HG03521 (cell line): ENCODE results near the gene UBE2L6.

Source experiments
- ATAC-seq: cut with Tn5 transposase; IDR thresholded peaks from one replicate; pipeline ENCODE4 v1.9.1; 2021; ENCODE audit warnings: mild to moderate bottlenecking, moderate library complexity; ENCODE audit not compliant: unreplicated experiment

UBE2L6 gene

DNA sequence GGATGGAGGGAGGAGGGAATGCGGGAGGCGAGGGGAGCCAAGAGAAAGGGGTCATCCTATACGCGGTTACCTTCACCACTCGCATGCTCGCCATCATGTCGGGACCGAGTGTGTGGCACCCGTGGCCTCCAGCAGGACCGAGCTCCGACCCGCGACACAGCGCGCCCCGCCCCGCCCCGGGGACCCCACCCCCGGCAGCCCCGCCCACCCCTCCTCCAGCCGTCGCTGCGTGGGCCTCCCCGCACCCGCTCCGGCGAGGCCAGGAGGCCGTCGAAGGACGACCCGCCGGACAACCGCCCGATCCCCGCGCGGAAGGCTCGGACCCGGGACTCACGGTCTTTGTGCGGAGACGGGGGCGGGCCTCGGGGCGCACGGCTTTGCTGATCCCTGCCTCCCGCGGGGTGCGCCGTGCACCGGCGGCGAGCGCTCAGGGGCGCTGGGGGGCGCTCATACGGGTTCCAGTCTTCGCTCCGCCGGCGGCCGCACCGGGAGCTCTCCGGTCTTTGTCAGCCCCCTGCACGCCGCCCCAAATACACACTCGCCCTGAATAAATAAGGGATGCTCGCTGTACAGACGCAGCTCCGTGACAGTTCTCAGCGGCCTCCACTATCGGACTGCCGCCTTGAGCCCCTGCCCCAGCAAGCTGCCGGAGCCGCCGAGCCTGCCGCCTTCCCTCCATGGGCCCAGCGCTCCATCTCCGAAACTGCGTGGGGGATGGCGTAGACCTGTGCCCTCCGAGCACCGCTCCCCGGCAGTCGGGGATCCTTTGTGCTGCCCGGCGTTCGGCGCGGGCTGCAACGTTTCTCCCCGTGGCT, at the start of gene UBE2L6:
Gene UBE2L6, minus strand, starts transcription at position 158 of the 815 bp plus-strand sequence. Its CDS starts 61 bp downstream, at position 97.
- peak; percentile 56 for ATAC-seq

DNA sequence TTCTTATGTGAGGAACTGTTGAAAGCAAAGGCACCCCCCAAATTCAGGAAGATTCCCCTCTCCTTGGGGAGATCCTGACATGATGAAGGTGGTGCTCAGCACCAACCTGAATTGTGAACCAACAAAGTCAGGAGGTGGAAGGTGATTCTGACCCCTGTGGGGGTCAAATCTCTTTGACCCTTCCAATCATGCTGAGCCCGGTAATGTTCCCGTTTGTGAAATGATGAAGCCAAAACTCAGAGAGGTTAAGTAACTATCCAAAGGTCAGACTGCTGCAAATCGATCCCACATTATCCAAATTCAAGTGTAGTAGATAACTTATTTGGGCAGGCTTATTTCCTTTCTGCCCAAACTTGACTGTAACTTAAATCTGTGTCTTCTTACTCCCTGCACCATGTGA, 49.1 kb upstream of the UBE2L6 start:
- no peak for ATAC-seq

DNA sequence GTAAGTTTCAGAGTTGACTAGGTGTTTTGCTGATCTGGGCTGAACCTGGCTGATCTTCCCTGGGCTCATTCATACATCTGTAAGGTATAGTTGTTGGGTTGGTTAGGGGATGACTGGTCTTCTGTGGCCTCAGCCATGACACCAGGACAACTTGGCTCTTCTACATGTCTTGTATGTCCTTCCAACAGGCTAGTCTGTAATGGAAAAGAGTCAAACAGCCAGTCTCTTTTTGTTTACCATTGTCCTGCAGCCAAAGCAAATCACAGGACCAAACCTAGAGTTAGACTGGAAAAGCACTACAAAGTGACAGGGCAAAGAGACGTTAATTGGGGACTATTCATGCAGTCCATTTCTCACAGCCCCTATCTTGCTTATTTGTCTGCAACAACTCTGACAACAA, 47.8 kb upstream of the UBE2L6 start:
- ATAC-seq: no peak

DNA sequence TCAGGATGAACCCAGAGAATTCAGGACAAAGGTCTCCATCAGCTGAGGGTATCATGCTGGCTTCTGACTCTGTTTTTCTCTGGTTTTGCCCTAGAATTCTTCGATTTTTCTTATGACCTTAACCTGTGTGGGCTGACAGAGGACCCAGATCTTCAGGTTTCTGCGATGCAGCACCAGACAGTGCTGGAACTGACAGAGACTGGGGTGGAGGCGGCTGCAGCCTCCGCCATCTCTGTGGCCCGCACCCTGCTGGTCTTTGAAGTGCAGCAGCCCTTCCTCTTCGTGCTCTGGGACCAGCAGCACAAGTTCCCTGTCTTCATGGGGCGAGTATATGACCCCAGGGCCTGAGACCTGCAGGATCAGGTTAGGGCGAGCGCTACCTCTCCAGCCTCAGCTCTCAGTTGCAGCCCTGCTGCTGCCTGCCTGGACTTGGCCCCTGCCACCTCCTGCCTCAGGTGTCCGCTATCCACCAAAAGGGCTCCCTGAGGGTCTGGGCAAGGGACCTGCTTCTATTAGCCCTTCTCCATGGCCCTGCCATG, 46.8 kb upstream of the UBE2L6 start:
- no peak for ATAC-seq

DNA sequence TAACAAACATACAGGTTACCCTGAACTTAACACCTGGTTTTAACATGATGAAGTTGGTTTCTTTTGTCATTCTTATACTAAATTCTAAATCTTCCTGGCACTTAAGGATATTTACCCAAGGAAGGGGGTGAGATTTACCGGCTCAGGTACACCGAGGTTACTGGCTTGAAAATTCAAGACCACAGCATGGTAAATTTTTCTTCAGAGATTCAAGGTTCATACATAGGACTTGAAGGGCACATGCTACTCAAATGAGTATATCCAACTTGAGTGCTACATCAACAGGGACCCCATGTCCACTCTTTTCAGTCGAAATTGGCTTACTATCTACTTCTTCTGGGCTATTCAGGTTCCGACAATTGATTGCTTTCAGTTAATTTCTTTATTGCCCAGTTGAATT, 42.7 kb upstream of the UBE2L6 start:
- no peak for ATAC-seq

DNA sequence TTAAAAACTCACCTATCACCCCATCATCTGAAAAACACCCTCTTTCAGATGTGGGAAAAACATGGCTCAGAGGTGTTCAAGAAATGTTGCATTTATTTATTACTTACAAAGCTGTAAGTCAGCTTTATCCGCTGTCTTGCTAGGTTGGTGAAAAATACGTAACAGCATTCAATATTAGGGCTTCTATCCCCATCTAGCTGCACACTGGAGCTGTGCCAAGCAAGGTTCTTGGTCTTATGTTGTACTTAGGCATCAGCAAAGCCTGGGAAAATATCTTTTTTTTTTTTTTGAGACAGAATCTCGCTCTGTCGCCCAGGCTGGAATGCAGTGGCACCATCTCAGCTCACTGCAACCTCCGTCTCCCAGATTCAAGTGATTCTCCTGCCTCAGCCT, 37.6 kb upstream of the UBE2L6 start:
- no peak for ATAC-seq

DNA sequence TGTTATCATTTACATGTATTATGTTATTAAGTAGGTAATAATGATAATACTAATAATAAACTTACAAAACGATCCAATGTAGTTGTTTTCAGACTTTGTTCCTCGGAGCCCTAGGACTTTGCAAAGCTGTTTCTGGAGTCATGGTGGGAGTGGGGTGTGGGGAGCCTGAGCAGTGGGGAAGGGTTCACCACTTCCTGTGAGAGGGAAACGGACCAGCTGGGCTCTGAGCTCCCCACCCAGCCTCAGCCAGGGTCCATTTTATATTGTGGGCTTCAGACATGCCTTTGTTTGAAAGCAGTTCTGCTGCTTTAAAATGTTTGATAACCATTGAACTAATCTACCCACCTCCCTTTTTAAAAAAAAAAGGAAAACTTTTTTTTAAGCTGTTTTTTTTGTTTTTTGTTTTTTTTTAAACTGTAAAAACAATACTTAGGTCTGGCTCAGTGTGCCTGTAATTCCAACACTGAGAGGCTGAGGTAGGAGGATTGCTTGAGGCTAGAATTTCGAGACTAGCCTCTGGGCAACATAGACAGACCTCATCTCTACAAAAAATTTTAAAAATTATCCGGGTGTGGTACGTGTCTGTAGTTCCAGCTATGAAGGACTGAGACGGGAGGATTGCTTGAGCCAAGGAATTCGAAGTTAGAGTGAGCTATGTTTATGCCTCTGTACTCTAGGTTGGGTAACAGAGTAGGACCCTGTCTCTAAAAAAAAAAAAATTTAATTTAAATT, 37.0 kb upstream of the UBE2L6 start:
- no peak for ATAC-seq

DNA sequence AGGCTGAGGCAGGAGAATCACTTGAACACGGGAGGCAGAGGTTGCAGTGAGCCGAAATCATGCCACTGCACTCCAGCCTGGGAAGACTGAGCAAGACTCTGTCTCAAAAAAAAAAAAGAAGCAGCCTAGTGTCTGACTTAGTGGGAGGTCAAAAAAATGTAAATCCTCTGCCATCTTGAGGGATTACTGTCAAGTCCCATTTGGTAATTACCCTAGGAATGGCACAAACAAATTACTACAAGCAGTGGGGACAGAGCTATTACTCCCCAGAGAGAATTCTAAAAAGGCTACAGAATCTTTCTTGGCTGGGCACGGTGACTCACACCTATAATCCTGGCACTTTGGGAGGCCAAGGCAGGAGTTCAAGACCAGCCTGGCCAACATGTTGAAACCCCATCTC, 33.8 kb upstream of the UBE2L6 start:
- no peak for ATAC-seq

DNA sequence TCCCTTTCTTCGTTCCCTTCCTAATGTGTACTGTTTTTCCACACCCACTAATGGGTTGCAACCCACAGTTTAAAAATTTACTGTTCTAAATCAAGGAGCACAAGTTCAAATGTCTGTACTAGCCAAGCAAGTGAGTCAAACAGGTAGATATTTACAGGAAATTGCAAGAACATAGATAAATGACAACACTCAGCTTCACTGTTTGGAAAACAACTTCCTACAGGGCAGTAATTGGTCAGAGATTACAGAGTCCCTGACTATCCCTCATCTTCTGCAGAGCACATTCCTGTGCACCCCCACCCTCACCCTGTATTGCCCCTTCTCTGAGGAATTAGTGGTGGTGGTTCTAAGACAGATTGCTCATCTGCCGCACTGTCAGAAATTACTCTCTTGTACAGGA, 31.9 kb upstream of the UBE2L6 start:
- ATAC-seq: no peak

DNA sequence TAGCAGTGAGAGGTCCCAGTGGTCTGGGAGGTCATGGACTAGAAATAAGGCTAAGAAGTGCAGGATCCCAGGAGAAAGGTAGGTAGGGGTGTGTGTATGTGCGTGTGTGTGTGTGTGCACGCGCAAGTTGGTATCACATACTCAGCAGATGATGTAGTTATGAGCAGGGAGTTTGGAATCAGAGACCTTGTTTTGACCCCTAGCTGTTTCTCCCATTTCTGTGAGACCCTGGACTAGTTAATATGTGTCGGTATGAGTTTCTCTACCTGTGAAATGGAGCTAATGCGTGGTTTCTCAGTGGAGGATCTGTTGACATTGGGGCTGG, 31.3 kb upstream of the UBE2L6 start:
- ATAC-seq: no peak

DNA sequence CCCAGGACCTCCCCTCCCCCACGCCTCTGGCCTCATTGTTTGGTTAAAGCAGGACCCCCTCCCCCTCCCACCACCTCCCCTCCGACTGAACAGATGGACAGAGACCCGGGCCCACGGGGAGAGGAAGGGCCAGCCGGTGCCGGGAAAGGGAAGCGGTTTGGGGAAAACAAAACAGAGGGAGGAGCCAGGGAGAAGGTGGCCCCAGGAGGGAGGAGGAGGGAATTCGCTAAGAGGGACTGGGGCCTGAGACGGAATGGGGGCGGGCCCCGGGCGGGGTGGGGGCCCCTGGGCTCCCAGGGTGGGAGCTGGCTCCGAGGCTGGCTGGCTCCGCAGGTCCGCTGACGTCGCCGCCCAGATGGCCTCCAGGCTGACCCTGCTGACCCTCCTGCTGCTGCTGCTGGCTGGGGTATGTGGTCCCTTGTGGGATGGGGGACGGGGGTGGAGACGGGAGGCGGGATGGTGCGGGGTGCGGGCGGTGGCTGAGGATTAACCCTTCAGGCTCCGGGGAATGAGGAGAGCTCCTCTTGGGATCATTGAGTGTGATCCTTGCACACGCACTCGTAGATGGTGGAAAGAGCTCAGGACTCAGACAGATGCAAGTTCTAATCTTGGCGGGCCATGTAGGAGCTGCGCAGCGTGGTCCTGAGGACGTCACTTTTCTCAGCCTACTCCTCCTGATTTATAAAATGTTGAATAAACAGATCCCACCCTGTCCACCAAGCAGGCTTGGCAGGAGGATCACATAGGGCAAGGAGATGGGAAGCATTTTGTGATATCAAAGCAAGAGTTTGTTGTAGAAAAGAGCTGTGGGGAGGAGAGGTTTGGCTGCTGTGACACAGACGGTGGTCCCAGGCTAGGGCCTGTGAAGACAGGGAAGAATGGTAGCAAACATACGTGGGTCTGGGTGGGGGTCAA, 30.7 kb upstream of the UBE2L6 start:
- no peak for ATAC-seq

DNA sequence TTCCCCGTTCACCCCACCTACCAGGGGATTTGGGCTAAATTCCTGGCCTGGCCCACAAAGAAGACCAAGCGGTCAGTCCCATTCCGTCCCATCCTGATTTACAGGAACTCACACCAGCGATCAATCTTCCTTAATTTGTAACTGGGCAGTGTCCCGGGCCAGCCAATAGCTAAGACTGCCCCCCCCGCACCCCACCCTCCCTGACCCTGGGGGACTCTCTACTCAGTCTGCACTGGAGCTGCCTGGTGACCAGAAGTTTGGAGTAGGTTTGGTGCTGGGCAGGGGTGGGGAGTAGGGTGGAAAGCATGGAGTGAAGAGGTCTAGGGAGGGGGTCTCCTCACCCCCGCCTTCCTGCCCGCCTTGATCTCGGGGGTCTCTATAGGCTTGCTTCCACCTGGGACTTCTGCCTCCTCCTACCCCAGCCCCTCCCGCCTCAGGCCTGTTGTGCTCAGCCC, 30.0 kb upstream of the UBE2L6 start, which contains the start of gene SERPING1:
Gene SERPING1, plus strand, starts transcription at position 225 of the 455 bp plus-strand sequence. CDS start 586 bp downstream, outside the sequence.
- ATAC-seq: no peak

DNA sequence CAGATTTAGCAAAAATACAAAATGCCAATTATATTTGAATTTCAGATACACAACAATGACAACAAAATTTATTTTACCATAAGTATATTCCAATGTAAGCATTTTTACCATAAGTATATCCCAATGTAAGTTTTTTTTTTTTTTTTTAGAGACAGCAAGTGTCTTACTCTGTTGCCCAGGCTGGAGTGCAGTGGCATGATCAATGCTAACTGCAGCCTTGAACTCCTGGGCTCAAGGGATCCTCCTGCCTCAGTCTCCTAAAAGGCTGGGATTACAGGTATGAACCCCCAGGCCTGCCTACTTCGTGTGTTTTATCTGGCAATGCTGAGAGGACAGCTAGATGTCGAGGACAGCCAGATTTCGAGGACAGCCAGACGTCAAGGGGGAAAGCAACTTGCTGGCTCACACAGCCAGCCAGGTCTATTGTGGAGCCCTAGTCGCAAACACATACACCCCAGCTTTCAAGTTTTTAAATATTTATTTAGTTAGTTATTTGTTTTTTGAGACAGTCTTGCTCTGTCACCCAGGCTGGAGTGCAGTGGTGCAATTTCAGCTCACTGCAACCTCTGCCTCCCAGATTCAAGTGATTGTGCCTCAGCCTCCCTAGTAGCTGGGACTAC, 28.9 kb upstream of the UBE2L6 start:
- no peak for ATAC-seq

DNA sequence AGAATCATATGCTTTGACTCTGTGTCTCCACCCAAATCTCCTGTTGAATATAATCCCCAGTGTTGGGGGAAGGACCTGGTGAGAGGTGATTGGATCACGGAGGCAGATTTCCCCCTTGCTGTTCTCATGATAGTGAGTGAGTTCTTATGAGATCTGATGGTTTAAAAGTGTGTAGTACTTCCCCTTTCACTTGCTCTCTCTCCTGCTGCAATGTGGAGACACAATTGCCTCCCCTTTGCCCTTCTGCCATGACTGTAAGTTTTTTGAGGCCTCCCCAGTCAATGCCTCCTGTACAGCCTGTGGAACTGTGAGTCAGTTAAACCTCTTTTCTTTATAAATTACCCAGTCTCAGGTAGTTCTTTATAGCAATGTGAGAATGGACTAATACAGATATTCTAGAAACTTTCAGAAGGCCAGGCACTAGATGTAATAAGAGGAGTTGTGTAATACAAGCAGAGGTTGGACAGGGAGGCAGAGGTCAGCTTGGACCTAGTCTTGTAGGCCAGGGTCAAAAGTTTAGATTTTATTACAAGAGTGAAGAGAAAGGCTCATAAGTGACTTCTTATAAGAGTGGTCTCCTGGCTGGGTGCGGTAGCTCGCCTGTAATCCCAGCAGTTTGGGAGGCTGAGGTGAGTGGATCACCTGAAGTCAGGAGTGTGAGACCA, 20.7 kb upstream of the UBE2L6 start:
- ATAC-seq: no peak

DNA sequence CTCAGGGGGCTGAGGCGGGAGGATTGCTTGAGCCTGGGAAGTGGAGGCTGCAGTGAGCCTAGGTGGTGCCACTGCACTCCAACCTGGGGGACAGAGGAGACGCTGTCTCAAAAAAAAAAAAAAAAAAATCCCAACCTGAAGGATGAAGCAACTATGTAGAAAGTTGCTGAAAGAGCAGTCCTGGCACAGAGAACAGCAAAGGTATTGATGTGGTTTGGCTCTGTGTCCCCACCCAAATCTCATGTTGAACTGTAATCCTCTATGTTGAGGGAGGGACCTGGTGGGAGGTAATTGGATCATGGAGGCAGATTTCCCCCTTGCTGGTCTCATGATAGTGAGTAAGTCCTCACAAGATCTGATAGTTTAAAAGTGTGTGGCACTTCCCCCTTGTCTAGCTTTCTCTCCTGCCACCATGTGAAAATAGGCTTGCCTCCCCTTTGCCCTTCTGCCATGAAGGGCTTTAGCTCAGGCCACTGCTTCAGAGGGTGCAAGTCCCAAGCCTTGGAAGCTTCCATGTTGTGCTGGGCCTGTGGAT, 19.3 kb upstream of the UBE2L6 start:
- ATAC-seq: no peak

DNA sequence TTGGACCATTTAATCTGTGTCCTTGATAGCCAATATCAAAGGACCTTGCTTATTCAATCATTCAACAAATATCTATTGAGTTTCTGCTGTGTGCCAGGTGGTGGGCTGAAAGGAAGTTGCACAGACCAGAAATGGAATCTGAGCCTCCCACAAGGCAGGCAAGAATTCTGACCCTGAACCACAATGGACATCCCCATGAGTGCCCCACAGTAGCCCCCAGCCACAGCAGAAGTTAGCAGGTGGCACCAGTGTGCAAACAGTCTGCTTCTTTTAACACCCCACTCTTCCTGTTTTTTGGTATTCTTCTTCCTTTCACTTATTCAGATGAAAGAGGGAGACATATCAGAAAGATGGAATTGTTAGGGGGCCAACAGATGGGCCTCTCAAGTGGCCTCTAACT, 17.8 kb upstream of the UBE2L6 start:
- no peak for ATAC-seq

DNA sequence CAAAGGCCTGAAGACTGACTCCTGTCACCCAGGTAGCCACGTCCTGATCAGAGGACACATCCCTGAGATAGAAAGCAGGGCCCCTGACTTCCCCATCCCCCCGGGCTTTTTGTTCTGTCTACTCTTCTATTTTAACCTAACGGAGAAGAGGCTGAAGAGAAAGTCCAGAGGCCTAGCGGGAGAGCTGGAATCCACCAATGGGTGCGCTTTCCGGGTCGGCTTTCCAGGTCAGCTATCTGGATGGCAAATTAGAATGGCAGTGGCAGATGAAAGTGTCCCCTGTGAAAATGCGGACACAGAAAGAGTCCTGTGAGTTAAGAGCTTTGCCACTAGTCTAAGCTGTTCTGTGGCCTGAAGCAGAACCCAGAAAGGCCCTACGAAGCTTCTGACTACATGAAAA, 16.9 kb upstream of the UBE2L6 start:
- ATAC-seq: no peak

DNA sequence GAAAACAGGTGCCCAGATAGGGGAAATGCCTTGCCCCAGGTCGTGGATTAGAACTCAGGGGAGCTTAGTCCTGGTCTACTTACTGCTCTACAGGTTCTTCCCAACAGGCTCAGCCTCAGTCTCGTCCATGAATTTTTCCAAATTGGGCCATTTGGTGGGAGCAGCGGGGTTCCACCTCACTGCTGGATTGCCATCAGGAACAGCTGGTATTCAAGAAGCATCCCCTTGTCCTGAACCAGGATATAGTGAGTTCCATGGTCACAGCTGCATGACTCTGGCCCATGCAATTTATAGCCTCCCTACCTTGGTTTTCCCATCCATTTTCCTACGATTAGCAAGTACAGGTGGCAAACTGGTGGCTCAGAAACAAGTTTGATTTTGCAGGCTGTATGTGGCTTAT, 6.6 kb upstream of the UBE2L6 start:
- ATAC-seq: no peak

DNA sequence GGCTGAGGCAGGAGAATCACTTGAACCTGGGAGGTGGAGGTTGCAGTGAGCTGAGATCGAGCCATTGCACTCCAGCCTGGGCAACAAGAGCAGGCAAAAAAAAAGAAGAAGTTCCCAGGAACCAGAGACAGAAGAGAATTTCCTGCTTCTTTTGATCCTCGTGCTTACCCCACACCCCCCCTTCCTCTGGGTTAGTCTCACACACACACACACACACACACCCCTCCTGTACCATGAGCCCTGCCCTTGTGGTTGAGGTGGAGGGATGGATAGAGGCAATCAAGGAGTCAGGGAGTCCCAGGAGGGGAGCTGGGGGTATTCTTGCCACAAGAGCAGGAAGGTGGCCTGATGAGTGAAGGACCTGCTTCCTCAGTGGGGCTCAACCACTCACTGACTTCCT, 4.1 kb upstream of the UBE2L6 start:
- no peak for ATAC-seq

DNA sequence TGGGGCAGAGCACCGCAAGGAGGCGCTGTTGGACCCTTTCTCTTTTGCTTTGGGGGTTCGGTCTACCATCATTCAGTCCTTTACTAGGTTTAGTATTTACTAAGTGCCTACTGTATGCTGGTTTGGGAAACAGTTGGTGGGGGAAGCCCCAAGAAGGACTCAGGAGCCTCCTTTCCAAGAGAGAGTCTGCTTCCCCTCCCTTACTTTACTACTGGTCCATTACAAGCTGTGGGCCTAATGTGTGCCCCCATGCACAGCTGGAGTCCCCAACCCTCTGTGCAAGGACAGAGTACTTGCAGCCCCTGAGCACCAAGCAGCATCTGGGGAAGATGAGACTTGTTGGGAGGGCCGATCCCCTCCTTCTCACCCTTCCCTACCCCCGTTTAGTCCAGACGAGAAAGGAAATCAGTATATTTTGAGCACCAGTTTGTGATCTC, 876 bp upstream of the UBE2L6 start:
- peak; percentile 5 for ATAC-seq
